Endodermal cell (in vitro differentiated cells): ENCODE results near the gene USP54. TPM values are rescaled to one million over a fixed set of nuclear protein-coding genes. Genes with fewer than 3 reads are reported as not detected.

Experiments used
- DNase-seq: peaks from one replicate; pipeline ENCODE4 v3.0.0-alpha.2; 2017
- H3K27ac ChIP-seq: 2 replicates; pipeline ENCODE4 v1.5.1; 2013; ENCODE audit warnings: mild to moderate bottlenecking, low read depth, low read length, moderate library complexity
- H3K27me3 ChIP-seq: 2 replicates; pipeline ENCODE4 v1.6.1; 2013; ENCODE audit warnings: mild to moderate bottlenecking, low read length, moderate library complexity; ENCODE audit not compliant: insufficient read depth, control insufficient read depth, poor library complexity, severe bottlenecking
- H3K36me3 ChIP-seq: 2 replicates; pipeline ENCODE4 v1.7.0; 2013; ENCODE audit warnings: mild to moderate bottlenecking, low read length, moderate library complexity; ENCODE audit not compliant: control insufficient read depth, insufficient read depth
- H3K4me1 ChIP-seq: one replicate; pipeline ENCODE4 v1.7.0; 2013; ENCODE audit warnings: low read length; ENCODE audit not compliant: control insufficient read depth, insufficient read depth
- H3K4me3 ChIP-seq: 2 replicates; pipeline ENCODE4 v1.5.1; 2013; ENCODE audit warnings: mild to moderate bottlenecking, low read length, moderate library complexity
- H3K9ac ChIP-seq: 2 replicates; pipeline ENCODE4 v1.6.1; 2013; ENCODE audit warnings: mild to moderate bottlenecking, low read length, moderate library complexity; ENCODE audit not compliant: poor library complexity, severe bottlenecking; ENCODE audit errors: extremely low read depth
- H3K9me3 ChIP-seq: 2 replicates; pipeline ENCODE4 v1.6.1; 2013; ENCODE audit warnings: mild to moderate bottlenecking, low read length, moderate library complexity; ENCODE audit not compliant: control insufficient read depth
- H3K27ac Mint-ChIP-seq: 2 replicates; pipeline ENCODE4 v1.8.0; 2020; ENCODE audit warnings: mixed read lengths
- H3K27me3 Mint-ChIP-seq: 2 replicates; pipeline ENCODE4 v1.8.0; 2021; ENCODE audit warnings: mild to moderate bottlenecking, mixed read lengths; ENCODE audit not compliant: insufficient read depth
- H3K36me3 Mint-ChIP-seq: 2 replicates; pipeline ENCODE4 v1.8.0; 2020; ENCODE audit warnings: low read depth, mixed read lengths
- H3K4me1 Mint-ChIP-seq: 2 replicates; pipeline ENCODE4 v1.8.0; 2020; ENCODE audit warnings: mixed read lengths
- H3K4me3 Mint-ChIP-seq: 2 replicates; pipeline ENCODE4 v1.8.0; 2020; ENCODE audit warnings: mild to moderate bottlenecking, moderate library complexity, mixed read lengths
- H3K9me3 Mint-ChIP-seq: 2 replicates; pipeline ENCODE4 v1.8.0; 2020; ENCODE audit warnings: mild to moderate bottlenecking, mixed read lengths
- WGBS, 2 experiments: methylation state at CpG; one replicate each; pipeline versions ENCODE4 v1.1.5 to v1.1.7; 2013; ENCODE audit warnings: missing lambda C conversion rate in 2 of 2, mixed read lengths in 1 of 2; ENCODE audit not compliant: insufficient coverage in 1 of 2, insufficient read length in 1 of 2; 5-methylcytosine and 5-hydroxymethylcytosine counted together
- total RNA-seq, 2 donors: library from RNA; stranded (reverse); fragmentation: NEBNext Ultra II Directional in 1 of 2; extraction: Animal tissue kit (Norgen Biotek cat#: 25700) in 1 of 2; gene quantifications; 2 replicates in 1 of 2; 3 replicates in 1 of 2; pipeline ENCODE4 v1.2.1, GENCODE V29; 2021
- TF ChIP-seq, protein P1 (sequence below): fragments of 200-600 bp; sonication (generic); conservative IDR thresholded peaks from 2 replicates; pipeline ENCODE4 v1.5.0; 2021; ENCODE audit warnings: antibody characterized with exemption, mild to moderate bottlenecking

USP54 gene
- total RNA-seq, 2 donors from 2014 or later = 89.5 to 110 TPM

DNA sequence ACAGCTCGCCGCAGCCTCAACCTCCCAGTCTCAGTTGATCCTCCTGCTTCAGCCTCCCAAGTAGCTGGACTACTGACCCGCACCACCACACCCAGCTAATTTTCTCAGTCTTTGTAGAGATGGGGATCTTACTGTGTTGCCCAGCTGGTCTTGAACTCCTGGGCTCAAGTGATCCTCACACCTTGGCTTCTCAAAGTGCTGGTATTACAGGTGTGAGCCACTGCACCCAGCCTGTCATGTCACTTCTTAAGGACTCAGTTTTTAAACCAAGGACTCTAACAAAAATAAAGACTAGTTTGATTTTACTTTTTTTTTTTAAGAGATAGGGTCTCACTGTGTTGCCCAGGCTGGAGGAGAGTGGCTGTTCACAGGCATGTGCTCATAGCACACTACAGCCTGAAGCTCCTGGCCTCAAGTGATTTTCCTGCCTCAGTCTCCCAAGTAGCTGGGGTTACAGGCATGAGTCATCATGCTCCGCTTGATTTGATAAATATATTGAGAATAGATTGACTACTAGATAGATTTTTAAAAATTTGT is 78.9 kb downstream of the USP54 start:
- Histone ChIP-seq H3K9ac (no peak overlapping the region), H3K4me1 (no peaks in the 10 kb centered on the region), H3K9me3 (no peaks in the 10 kb centered on the region), H3K27ac (no peak overlapping the region), H3K36me3 (peaks cover 66% of the 10 kb centered on the region), H3K27me3 (no peaks in the 10 kb centered on the region), H3K4me3 (no peak overlapping the region)
- H3K27ac Mint-ChIP-seq = no peak overlapping the region
- WGBS, 2 experiments = 78 to 99% methylated on average over 1 to 3 of the region's 4 CpGs
- H3K36me3 Mint-ChIP-seq = peaks cover 47% of the 10 kb centered on the region
- no peaks in the 10 kb centered on the region for H3K27me3 Mint-ChIP-seq
- H3K4me1 Mint-ChIP-seq = no peaks in the 10 kb centered on the region
- DNase-seq = no peak
- no peak overlapping the region for H3K4me3 Mint-ChIP-seq
- TF ChIP-seq, protein P1, sequence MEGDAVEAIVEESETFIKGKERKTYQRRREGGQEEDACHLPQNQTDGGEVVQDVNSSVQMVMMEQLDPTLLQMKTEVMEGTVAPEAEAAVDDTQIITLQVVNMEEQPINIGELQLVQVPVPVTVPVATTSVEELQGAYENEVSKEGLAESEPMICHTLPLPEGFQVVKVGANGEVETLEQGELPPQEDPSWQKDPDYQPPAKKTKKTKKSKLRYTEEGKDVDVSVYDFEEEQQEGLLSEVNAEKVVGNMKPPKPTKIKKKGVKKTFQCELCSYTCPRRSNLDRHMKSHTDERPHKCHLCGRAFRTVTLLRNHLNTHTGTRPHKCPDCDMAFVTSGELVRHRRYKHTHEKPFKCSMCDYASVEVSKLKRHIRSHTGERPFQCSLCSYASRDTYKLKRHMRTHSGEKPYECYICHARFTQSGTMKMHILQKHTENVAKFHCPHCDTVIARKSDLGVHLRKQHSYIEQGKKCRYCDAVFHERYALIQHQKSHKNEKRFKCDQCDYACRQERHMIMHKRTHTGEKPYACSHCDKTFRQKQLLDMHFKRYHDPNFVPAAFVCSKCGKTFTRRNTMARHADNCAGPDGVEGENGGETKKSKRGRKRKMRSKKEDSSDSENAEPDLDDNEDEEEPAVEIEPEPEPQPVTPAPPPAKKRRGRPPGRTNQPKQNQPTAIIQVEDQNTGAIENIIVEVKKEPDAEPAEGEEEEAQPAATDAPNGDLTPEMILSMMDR = no peak
- H3K9me3 Mint-ChIP-seq = no peaks in the 10 kb centered on the region

DNA sequence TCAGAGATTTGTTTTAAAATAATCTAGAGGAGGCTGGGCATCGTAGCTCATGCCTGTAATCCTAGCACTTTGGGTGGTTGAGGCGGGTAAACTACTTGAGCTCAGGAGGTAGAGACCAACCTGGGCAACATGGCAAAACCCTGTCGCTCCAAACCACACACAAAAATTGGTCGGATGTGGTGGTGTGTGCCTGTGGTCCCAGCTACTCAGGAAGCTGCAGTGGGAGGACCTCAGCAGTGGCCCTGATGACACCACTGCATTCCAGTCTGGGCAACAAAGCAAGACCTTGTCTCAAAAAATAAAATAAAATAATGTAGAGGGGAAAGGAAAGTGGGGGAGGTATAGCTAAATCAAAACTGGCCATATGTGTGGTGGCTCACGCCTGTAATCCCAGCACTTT is 81.4 kb downstream of the USP54 start:
- no peak for DNase-seq

DNA sequence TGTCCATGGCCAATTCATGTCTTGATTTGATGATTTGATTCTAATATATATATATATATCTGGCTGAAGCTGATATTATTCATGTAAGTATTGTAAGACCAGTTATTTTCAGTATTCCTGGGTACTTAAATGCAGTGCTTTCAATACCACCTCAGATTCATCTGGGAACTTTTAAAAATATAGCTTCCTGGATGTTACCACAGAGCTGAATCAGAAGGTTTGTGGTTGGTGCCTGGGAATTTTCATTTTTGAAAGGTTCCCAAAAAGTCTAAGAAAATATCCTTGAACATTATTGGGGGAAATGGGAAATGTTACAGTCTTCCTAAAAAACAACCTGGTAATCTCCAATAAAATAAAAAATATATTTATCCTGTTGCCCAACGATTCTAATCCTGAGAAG is 84.7 kb downstream of the USP54 start:
- no peaks in the 10 kb centered on the region for H3K27me3 ChIP-seq
- Mint-ChIP-seq H3K4me1 (no peaks in the 10 kb centered on the region), H3K27ac (no peak overlapping the region)

More for the DNA sequence above, 81.4 kb downstream of the USP54 start:
- Mint-ChIP-seq H3K4me3 (no peak overlapping the region), H3K4me1 (no peaks in the 10 kb centered on the region), H3K36me3 (peaks cover 37% of the 10 kb centered on the region), H3K27me3 (no peaks in the 10 kb centered on the region), H3K9me3 (no peaks in the 10 kb centered on the region), H3K27ac (no peak overlapping the region)
- H3K4me3 ChIP-seq = no peak overlapping the region
- no peak overlapping the region for H3K9ac ChIP-seq
- WGBS, 2 experiments = 95 to 100% methylated on average over 3 to 5 of the region's 5 CpGs
- H3K4me1 ChIP-seq = no peaks in the 10 kb centered on the region
- peaks cover 65% of the 10 kb centered on the region for H3K36me3 ChIP-seq
- no peak overlapping the region for H3K27ac ChIP-seq
- H3K27me3 ChIP-seq = no peaks in the 10 kb centered on the region
- TF ChIP-seq, protein P1 = no peak
- H3K9me3 ChIP-seq = no peaks in the 10 kb centered on the region

More for the DNA sequence above, 84.7 kb downstream of the USP54 start:
- DNase-seq = no peak
- H3K27me3 Mint-ChIP-seq = no peaks in the 10 kb centered on the region
- TF ChIP-seq, protein P1 = no peak
- no peak overlapping the region for H3K4me3 ChIP-seq
- WGBS, 2 experiments = no CpG with 5 or more reads among the region's 1 CpG
- H3K36me3 ChIP-seq = peaks cover 72% of the 10 kb centered on the region
- no peaks in the 10 kb centered on the region for H3K4me1 ChIP-seq
- no peak overlapping the region for H3K27ac ChIP-seq
- no peak overlapping the region for H3K4me3 Mint-ChIP-seq
- no peaks in the 10 kb centered on the region for H3K9me3 ChIP-seq
- peaks cover 46% of the 10 kb centered on the region for H3K36me3 Mint-ChIP-seq
- no peaks in the 10 kb centered on the region for H3K9me3 Mint-ChIP-seq
- no peak overlapping the region for H3K9ac ChIP-seq
